ENCODE measurements around the gene PLAAT1.

The PLAAT1 gene

GRCh38 chr3:193253986-193254660, 13.1 kb downstream of the PLAAT1 start:
- no peak for DNase-seq

GRCh38 chr3:193261970-193262369, 20.9 kb downstream of the PLAAT1 start:
- no peak for DNase-seq

GRCh38 chr3:193262707-193263106, 21.7 kb downstream of the PLAAT1 start:
- DNase-seq = no peak

- no peak for DNase-seq
These were observed 28.5 kb downstream of the PLAAT1 start for GRCh38 chr3:193269343-193270028.

GRCh38 chr3:193270451-193270850, 29.4 kb downstream of the PLAAT1 start:
- no peak for DNase-seq

- no peak for DNase-seq
These were observed 30.2 kb downstream of the PLAAT1 start for GRCh38 chr3:193271101-193271840.

GRCh38 chr3:193292386-193292785, 51.4 kb downstream of the PLAAT1 start:
- DNase-seq = no peak

GRCh38 chr3:193295985-193296384, 55.0 kb downstream of the PLAAT1 start:
- no peak for DNase-seq

GRCh38 chr3:193297421-193297820, 56.4 kb downstream of the PLAAT1 start:
- no peak for DNase-seq

GRCh38 chr3:193301433-193301832, 60.4 kb downstream of the PLAAT1 start:
- DNase-seq = no peak

- DNase-seq = no peak
These were observed 64.3 kb downstream of the PLAAT1 start for GRCh38 chr3:193305356-193305755.

- no peak for DNase-seq
These were observed 70.1 kb downstream of the PLAAT1 start for GRCh38 chr3:193310914-193311723.

- DNase-seq = no peak
These were observed 72.3 kb downstream of the PLAAT1 start for GRCh38 chr3:193313061-193313958.

GRCh38 chr3:193314161-193314560, 73.1 kb downstream of the PLAAT1 start:
- DNase-seq = no peak

- DNase-seq = no peak
These were observed 76.8 kb downstream of the PLAAT1 start for GRCh38 chr3:193317682-193318300.
